ENCODE results near the gene TEC.

The TEC gene

GRCh38 chr4:48153791-48154550 is 115.7 kb downstream of the TEC start:
- DNase-seq = no peak

- no peak for DNase-seq
Measured at GRCh38 chr4:48152259-48152658, 117.4 kb downstream of the TEC start.

DNA sequence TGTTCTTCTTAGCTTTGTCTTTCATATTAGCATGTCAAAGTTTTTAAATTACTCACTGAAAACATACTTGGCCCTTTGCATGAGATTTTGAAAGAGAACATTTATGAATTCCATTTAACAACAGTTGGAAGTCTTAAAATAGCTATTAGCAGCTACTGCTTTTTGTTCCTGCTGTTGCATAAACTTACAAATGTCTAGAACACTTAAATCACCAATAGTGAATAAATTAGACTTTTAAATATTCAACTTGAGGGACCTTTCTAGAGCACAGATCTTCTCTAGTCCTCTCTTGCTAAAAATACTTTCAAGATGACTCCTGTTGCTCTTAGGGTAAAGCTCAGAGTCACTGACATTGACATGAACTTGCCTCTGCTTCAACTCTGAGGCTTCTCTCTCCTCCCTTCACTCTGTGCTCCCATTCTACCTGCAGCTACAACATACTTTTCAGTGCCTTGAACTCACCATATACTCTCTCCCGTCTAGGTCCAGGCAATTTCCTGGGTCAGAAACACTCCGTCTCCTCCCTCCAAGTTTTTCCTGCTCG is 119.7 kb downstream of the TEC start:
- no peak for DNase-seq

DNA sequence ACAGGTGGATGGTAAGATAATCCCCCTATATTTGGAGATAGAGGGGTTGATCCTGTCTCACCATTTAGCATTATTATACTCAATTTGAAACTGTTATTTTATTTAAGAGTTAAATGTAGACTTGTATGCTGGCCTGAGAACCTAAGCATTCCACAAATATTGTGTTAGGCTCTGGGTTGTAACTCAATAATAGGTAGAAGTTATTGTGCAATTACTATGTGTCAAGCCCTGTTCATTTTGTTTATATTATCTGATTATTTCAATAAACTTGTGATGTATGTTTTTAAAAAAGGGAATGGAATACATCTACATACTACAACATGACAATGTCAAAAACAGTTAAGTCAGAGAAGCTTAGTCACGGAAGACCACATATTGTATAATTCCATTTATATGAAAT is 122.0 kb downstream of the TEC start:
- no peak for DNase-seq

DNA sequence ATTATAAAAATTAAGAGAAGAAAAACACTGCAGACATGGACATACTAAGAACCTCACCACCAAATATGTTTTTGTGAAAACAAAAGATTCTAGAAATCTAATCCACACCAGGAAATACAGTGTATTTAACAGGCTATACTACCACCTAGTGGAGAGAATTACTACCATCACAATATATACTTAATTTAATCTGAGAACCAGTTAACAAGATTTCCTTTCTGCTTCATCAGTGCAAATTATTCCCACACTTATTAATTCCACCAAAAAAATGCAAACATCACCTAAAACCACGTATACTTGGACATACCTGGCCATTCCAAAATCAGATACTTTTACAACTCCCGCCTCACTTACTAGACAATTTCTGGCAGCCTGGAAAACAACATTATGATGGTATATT is 128.6 kb downstream of the TEC start:
- DNase-seq = no peak

- DNase-seq = no peak
Measured at GRCh38 chr4:48139691-48140090, 129.9 kb downstream of the TEC start.

- DNase-seq = no peak
Measured at GRCh38 chr4:48138936-48139335, 130.7 kb downstream of the TEC start.

- DNase-seq = no peak
Measured at GRCh38 chr4:48138511-48138910, 131.1 kb downstream of the TEC start.

DNA sequence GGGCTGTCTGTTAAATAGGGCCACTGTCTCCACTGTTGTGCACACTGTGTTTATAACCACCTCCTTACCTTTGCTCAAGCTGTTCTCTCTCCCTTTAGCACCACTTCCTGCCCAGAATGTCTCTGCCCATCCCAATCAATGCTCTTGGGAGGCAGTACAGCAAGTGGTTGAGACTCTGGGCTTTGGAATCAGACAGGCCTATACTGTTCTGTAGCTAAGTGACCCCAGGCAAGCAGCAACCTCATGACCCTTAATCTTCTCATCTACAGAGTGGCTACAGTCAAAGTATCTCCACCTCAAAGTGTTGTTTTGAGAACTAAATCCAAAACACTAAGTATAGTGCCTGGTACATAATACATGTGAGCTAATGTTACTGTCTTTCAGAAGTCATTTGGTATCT is 131.8 kb downstream of the TEC start:
- DNase-seq = no peak

- no peak for DNase-seq
Measured at GRCh38 chr4:48134081-48134480, 135.6 kb downstream of the TEC start, which contains the start of gene TXK. Gene TXK, minus strand, starts transcription at chr4:48134250. Its CDS starts 80 bp downstream, at chr4:48134170.

DNA sequence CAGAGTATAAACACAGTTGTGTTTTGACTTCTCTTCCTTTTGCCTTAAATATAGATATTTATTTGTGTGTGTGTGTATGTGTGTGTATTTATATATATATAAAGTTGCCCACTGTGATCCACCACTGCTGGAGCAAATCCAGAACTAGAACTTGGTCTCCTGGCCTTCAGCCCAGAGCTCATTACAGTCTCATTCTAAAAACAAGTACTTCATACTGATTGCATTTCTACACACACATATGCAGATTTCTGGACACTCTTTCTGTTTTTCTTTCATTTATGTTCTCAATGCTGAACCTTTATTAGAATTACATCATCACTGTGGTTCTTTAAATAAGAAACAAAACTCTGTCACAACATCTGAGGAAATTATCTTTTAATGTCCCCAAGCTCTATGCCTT is 136.0 kb downstream of the TEC start:
- DNase-seq = no peak

DNA sequence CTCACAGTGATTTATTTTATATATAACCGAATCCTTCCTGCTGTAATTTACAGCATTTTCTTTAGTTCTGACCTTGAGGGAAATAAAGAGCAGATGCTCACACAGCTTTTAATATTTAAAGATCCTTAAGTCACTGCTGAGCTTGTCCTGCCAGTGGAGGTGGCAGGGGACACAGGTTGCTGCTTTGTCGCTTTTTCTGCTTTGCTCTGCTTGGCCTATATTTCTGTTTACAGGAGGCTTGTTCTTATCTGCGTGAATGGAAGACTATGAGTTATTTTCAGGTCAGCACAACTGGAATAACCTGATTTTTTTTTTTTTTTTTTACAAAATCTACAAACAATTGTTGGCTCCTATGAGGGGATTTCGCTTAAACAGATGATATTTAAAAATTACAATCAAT is 137.9 kb downstream of the TEC start:
- no peak for DNase-seq

GRCh38 chr4:48130100-48130499 is 139.5 kb downstream of the TEC start:
- no peak for DNase-seq

- peak; percentile 53 for DNase-seq
Measured at GRCh38 chr4:48129307-48130014, 140.2 kb downstream of the TEC start.

DNA sequence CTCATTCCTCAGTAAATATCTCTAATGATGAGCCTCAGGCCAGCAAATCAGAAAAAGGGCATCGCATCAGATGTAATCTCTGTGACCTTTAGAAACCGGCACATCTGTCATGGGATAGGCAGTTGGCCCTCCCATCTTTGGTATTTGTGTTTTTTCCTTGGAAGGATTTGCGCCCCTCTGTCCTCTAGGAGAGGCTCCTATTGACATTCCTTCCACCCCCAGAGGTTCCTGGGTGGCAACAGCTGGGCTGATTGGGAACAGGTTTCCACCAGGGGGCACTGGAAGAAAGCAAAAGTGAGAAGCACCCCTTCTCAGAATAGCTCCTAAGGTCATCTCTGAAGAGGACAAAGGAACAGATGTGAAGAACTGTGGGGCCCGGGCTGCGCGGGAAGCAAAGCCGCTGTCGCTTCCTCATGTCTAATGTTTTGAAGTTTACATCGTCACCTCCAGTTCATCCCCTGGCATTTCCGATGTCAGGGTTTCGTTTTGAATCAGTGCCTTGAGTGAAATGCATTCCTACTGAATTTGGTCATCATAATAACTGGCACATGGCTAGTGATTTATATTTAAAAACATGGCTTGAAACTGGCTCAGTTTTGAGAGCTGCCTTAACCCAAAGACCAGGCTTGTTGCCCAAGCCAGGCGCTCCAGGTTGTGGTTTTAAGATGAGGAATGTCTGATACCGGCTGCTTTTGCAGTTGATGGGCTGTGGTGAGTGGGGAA is 141.8 kb downstream of the TEC start:
- DNase-seq = peak; percentile 74

GRCh38 chr4:48127231-48127630 is 142.4 kb downstream of the TEC start:
- DNase-seq = no peak

- DNase-seq = no peak
Measured at GRCh38 chr4:48126621-48127020, 143.0 kb downstream of the TEC start.

DNA sequence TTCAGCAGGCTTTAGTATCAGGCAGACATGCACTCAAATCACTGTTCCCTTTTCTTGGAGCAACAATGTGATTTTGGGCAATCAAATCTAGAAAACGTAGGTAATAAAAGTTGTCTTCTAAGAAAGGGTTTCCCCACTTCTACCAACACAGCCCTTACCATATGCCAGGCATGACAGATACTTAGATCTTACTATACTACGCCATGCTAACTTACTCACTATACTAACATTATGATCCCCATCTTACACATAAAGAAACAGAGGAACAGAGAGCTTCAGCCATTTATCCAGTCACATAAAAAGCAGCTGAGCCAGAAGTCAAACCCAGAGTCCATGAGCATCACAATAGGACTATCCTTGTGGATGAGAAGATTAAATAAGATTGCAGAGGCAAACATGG is 144.8 kb downstream of the TEC start:
- DNase-seq = no peak

- DNase-seq = no peak
Measured at GRCh38 chr4:48122756-48123155, 146.9 kb downstream of the TEC start.

DNA sequence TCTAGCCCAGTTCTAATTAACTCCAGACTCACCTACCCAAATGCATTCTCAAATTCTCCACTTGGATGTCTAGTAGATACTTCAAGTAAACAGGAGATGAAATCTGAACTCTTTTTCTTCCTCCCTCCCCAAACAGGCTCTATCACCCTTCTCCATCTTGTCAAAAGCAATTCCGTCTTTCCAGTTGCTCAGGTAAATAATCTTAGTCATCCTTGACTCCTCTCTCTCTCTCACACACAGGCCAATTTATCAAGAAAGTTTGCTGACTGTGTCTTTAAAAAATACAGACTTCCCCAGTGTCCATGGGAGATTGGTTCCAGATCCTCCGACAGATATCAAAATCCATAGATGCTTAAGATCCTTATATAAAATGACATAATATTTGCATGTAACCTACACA is 148.5 kb downstream of the TEC start:
- DNase-seq = no peak

DNA sequence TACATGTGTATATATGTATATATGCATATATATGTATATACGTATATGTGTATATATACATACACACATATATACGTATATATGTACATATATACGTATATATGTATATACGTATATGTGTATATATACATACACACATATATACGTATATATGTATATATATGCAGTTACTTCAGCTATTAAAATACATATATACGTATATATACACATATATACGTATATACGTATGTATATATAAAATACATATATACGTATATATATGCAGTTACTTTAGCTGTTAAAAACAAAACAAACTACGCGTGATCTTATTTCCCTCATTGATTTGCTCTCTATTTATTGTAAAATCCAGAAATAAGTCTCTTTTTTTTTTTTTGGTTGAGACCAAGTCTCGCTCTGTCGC is 149.5 kb downstream of the TEC start:
- no peak for DNase-seq

- no peak for DNase-seq
Measured at GRCh38 chr4:48119646-48120045, 150.0 kb downstream of the TEC start.

DNA sequence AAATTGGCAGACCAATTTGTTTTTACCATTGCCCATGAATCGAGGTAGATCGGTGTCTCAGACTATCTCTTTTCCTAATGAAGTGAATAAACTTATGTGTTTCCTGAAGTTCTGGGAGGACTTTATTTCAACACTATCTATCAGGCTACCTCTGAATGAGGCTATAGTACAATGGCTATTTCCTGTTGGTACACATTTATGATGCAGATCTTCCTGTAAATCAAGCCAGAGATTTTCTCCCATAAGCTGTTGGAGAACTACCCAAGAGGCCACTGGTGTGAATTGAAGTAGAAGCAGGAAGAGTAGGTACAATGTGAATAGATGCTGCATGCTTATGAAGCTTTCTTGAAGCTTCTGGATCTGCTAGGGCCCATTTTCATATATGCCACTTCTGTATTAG is 151.6 kb downstream of the TEC start:
- DNase-seq = no peak

GRCh38 chr4:48116582-48116981 is 153.1 kb downstream of the TEC start:
- no peak for DNase-seq

All from activated naive CD4-positive, alpha-beta T cell treated with Interleukin-2 at 50 U/mL for 16 hours (primary cell).